IPS-20b (cell line): ENCODE measurements around the gene ZNF534.

ENCODE experiments used
- H3K27ac ChIP-seq: one replicate; pipeline ENCODE4 v1.5.1; 2013; ENCODE audit warnings: low read length
- H3K27me3 ChIP-seq: 2 replicates; pipeline ENCODE4 v1.6.1; 2013; ENCODE audit warnings: mild to moderate bottlenecking, low read length, inconsistent platforms; ENCODE audit not compliant: insufficient read depth
- H3K36me3 ChIP-seq: 2 replicates; pipeline ENCODE4 v1.6.1; 2013; ENCODE audit warnings: low read depth, mild to moderate bottlenecking, inconsistent platforms, low read length, moderate library complexity; ENCODE audit not compliant: insufficient read depth
- H3K4me1 ChIP-seq: 2 replicates; pipeline ENCODE4 v1.6.1; 2013; ENCODE audit warnings: mild to moderate bottlenecking, control low read depth, inconsistent platforms, low read length, moderate library complexity; ENCODE audit not compliant: insufficient read depth
- H3K4me3 ChIP-seq: 2 replicates; pipeline ENCODE4 v1.5.1; 2013; ENCODE audit warnings: mild to moderate bottlenecking, low read length, inconsistent platforms
- H3K9ac ChIP-seq: 2 replicates; pipeline ENCODE4 v1.6.1; 2013; ENCODE audit warnings: low read depth, mild to moderate bottlenecking, inconsistent platforms, low read length, moderate library complexity
- H3K9me3 ChIP-seq: 2 replicates; pipeline ENCODE4 v1.6.1; 2013; ENCODE audit warnings: mild to moderate bottlenecking, low read depth, low read length, inconsistent platforms; ENCODE audit not compliant: insufficient read depth

ZNF534 gene

DNA sequence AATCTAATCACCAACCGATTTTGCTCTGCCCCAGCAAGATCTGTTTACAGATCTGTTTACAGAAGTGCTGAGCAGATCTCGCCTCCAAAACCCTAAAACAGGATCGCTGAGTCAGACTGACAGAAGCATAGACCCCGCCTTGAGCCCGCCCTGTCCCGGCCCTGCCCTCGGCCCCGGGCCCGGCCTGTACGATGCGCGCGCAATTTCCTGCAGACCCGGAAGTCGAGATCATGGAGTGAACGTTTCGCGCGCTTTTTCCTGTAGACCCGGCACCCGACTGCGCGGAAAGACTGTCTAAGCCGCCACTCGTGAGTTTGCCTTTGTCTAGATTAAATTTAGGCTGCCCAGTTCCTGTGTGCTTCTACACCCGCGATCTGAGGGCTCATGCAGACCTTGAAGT lies at the start of gene ZNF534:
TSS of gene ZNF534 (plus strand) at position 212 of the 400 bp plus-strand sequence. CDS start 2,327 bp downstream, outside the sequence.
- no peak within 1 kb of the TSS for H3K4me3 ChIP-seq
- H3K36me3 ChIP-seq, result no peaks in the 10 kb centered on the region
- no peaks in the 10 kb centered on the region for H3K4me1 ChIP-seq
- H3K9ac ChIP-seq, result no peak within 1 kb of the TSS
- H3K27me3 ChIP-seq, result no peaks in the 10 kb centered on the region
- H3K27ac ChIP-seq, result no peak within 1 kb of the TSS
- peaks cover 67% of the 10 kb centered on the region for H3K9me3 ChIP-seq

DNA sequence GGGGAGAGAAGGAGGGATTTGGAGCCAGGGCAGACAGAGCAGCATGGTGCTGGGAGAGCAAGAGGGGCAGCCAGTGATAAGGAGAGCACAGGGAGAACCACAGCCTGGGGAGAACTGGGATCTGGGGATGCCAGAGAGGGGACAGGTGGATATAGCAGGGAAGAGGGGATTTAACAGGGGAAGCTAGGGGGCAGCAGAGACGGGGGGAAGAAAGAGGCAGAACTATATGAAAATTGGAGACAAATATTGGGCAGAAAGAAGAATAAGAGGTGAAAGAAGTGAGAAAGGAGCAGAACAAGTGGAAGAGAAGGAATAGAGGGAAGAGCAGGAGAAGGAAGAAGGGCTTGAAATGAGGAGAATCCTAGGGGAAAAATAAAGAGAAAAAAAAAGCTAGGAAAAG lies 37.8 kb upstream of the ZNF534 start:
- Histone ChIP-seq H3K27ac (no peak overlapping the region), H3K4me3 (no peak overlapping the region), H3K36me3 (no peaks in the 10 kb centered on the region), H3K4me1 (no peaks in the 10 kb centered on the region), H3K27me3 (no peaks in the 10 kb centered on the region), H3K9ac (no peak overlapping the region), H3K9me3 (peaks cover 60% of the 10 kb centered on the region)

DNA sequence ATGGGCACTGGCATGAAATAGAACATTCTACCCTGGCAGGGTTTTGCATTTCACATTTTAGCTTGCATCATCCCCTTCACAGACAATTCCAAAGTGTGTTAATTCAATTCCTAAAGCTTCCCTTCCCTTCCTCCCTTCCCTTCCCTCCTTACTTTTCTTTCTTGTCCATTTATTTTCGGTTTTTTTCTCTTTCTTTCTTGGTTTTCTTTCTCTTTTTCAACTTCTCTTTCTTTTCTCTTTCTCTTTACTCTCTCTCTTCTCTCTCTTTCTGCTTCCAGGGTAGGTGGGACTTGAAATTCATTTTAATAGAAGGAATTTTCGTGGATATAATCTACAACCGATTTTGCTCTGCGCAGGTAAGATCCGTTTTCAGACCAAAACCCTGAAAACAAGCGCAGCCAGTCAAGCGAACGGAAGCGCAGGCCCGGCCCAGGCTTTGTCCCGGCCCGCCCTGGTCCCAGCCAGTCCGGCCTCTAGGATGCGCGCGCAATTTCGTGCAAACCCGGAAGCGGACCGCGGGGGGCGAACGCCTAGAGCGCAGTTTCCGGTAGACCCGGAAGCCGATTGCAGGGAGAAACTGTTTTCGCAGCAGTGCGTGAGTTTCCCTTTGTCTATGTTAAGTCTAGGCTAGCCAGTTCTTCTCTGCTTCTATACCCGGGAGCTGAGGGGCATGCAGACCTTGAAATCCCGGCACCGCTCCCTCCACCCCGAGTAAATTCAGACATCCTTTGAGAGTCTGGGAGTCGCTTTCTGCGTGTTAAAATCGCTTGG lies 31.5 kb upstream of the ZNF534 start, which contains the start of gene ZNF528:
TSS of gene ZNF528 (plus strand) at position 540 of the 771 bp plus-strand sequence. CDS start 4,165 bp downstream, outside the sequence.
- Histone ChIP-seq H3K27ac (no peak within 1 kb of the TSS), H3K27me3 (no peaks in the 10 kb centered on the region), H3K9me3 (peaks cover 58% of the 10 kb centered on the region), H3K4me1 (no peaks in the 10 kb centered on the region), H3K36me3 (no peaks in the 10 kb centered on the region), H3K9ac (no peak within 1 kb of the TSS), H3K4me3 (no peak within 1 kb of the TSS)

DNA sequence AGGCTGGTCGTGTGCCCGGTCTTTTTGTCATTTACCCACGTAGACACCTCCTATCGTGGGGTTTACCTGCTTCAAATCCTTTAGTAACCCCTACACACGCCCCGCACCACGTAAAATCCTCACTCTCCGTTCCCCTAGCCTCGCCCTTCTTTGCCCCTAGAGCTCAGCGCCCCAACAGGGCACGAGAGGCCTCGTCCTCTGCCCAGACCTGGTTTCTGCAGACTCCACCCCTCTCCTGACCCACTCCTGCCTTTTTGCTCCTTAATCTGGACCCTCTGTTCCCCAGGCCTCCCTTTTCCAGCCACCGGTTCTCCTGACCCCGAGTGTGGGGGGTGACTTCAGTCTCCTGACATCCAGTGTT lies 30.9 kb upstream of the ZNF534 start:
- Histone ChIP-seq H3K9me3 (peaks cover 58% of the 10 kb centered on the region), H3K9ac (no peak overlapping the region), H3K27me3 (no peaks in the 10 kb centered on the region), H3K27ac (no peak overlapping the region), H3K4me3 (no peak overlapping the region), H3K4me1 (no peaks in the 10 kb centered on the region), H3K36me3 (no peaks in the 10 kb centered on the region)

DNA sequence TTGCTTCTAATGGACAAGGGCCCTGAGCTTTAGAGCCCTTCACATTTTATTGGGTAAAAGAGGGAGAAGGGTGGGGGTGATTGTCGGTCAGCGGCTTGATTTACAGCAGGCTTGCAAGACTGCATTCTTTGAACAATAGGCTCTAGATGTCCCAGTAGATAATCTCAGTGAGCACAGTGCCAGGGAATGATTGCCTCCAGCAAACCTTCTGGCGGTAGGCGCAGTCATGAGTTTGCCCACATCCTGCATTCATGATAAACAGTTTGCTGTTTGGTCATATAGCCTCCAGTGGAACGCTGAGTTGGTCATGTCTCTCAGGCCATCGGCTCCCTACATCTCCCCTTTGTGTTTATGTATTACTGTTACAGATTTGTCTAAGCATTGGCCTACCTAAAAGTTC lies 18.7 kb upstream of the ZNF534 start:
- no peaks in the 10 kb centered on the region for H3K27me3 ChIP-seq
- no peak overlapping the region for H3K9ac ChIP-seq
- H3K4me1 ChIP-seq, result no peaks in the 10 kb centered on the region
- no peaks in the 10 kb centered on the region for H3K36me3 ChIP-seq
- H3K27ac ChIP-seq, result no peak overlapping the region
- peaks cover 83% of the 10 kb centered on the region for H3K9me3 ChIP-seq
- H3K4me3 ChIP-seq, result no peak overlapping the region

DNA sequence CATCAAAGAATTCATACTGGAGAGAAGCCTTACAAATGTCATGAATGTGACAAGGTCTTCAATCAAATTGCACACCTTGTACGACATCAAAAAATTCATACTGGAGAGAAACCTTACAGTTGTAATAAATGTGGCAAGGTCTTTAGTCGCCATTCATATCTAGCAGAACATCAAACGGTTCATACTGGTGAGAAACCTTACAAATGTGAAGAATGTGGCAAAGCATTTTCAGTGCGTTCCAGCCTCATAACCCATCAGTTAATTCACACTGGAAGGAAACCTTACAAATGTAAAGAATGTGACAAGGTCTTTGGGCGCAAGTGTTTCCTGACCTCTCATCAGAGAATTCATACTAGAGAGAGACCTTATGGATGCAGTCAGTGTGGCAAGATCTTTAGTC lies 13.2 kb upstream of the ZNF534 start:
- Histone ChIP-seq H3K9ac (no peak overlapping the region), H3K27me3 (no peaks in the 10 kb centered on the region), H3K36me3 (no peaks in the 10 kb centered on the region), H3K27ac (no peak overlapping the region), H3K9me3 (peaks cover 90% of the 10 kb centered on the region), H3K4me3 (no peak overlapping the region), H3K4me1 (no peaks in the 10 kb centered on the region)

DNA sequence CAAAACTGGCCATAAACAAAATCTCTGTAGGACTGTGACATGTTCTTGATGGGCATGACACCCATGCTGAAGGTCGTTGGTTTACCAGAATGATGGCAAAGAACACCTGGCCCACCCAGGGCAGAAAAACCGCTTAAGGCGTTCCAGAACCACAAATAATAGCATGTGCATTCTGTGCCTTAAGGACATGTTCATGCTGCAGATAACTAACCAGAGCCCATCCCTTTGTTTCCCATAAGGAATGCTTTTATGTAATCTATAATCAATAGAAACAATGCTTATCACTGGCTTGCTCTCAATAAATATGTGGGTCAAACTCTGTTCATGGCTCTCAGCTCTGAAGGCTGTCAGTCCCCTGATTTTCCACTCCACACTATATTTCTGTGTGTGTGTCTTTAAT lies 13.2 kb downstream of the ZNF534 start:
- H3K27me3 ChIP-seq, result no peaks in the 10 kb centered on the region
- no peak overlapping the region for H3K27ac ChIP-seq
- H3K4me1 ChIP-seq, result no peaks in the 10 kb centered on the region
- no peak overlapping the region for H3K9ac ChIP-seq
- no peak overlapping the region for H3K4me3 ChIP-seq
- no peaks in the 10 kb centered on the region for H3K36me3 ChIP-seq
- H3K9me3 ChIP-seq, result peaks cover 87% of the 10 kb centered on the region

DNA sequence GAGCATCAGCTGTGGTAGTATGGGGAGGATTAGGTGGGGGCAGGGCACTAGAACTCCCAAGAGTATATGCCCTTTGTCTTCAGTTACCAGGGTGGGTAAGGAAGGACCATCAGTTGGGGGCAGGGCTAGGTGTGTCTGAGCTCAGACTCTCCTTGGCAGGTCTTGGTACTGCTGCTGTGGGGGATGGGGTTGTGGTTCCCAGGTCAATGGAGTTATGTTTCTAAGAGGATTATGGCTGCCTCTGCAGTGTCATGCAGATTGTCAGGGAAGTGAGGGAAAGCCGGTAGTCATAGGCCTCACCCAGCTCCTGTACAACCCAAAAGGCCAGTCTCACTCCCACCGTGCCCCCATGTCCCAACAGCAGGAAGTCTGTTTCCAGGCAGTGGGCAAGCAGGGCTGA lies 15.6 kb downstream of the ZNF534 start:
- Histone ChIP-seq H3K36me3 (no peaks in the 10 kb centered on the region), H3K9me3 (peaks cover 90% of the 10 kb centered on the region), H3K9ac (no peak overlapping the region), H3K4me3 (no peak overlapping the region), H3K4me1 (no peaks in the 10 kb centered on the region), H3K27ac (no peak overlapping the region), H3K27me3 (no peaks in the 10 kb centered on the region)

DNA sequence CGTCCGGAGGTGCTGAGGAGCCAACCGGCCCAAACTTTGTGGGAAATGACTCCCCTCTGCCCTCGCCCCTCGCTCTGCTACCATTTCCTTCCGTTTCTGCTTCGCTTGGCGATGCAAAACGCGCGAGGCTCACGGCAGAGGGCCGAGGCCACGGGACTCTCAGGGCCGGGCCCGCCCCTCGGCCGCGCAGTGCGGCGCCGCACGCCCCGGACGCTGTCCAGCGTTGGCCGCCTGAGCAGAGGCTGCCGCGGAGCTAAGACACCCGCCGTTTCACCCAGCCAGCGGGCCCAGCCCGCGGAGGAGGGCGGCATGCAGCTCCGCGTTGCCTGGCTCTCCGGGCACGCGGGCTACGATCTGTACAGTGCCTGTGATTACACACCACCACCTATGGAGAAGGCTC lies 22.3 kb downstream of the ZNF534 start:
- Histone ChIP-seq H3K9me3 (peaks cover 87% of the 10 kb centered on the region), H3K9ac (no peak overlapping the region), H3K4me1 (no peaks in the 10 kb centered on the region), H3K4me3 (no peak overlapping the region), H3K27ac (no peak overlapping the region), H3K27me3 (no peaks in the 10 kb centered on the region), H3K36me3 (no peaks in the 10 kb centered on the region)

DNA sequence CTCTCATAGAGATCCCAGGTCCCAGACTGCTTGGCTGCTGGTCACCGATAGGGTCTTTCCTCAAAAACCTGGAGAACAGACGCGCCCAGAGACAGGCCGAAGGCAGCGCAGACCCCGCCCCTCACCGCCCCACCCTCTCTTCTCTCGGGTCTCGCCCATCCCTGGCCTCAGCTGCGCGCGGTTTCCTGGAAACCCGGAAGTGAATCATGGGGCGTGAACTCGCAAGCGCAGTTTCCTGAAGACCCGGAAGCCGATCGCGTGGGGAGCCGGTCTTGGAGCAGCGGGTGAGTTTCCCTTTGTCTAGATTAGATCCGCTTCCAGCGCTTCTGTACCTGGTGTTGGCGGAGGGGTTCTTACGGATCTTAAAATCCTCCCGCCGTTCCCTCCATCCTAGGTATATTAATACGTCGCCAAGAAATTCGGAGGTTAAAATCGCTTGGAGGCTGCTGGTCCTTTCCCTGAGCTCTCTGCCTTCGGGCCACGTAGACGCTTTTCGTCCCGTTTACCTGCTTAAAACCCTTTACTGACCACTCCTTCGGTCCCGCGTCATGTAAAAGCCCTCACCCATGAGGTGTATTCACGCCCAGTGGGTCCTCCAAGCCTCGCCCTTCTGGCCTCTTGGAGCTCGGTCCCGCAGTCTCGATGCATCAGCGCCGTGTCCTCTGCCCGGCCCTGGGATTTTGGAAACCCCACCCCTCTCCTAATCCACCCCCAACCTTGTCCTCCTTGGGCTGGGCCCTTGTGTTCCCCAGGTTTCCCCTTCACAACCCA lies 24.6 kb downstream of the ZNF534 start, which contains the start of gene ZNF578:
TSS of gene ZNF578 (plus strand) at position 230 of the 771 bp plus-strand sequence. CDS start 48,293 bp downstream, outside the sequence.
- no peak within 1 kb of the TSS for H3K9ac ChIP-seq
- peaks cover 86% of the 10 kb centered on the region for H3K9me3 ChIP-seq
- H3K27me3 ChIP-seq, result no peaks in the 10 kb centered on the region
- no peak within 1 kb of the TSS for H3K27ac ChIP-seq
- H3K4me1 ChIP-seq, result no peaks in the 10 kb centered on the region
- no peaks in the 10 kb centered on the region for H3K36me3 ChIP-seq
- H3K4me3 ChIP-seq, result no peak within 1 kb of the TSS

DNA sequence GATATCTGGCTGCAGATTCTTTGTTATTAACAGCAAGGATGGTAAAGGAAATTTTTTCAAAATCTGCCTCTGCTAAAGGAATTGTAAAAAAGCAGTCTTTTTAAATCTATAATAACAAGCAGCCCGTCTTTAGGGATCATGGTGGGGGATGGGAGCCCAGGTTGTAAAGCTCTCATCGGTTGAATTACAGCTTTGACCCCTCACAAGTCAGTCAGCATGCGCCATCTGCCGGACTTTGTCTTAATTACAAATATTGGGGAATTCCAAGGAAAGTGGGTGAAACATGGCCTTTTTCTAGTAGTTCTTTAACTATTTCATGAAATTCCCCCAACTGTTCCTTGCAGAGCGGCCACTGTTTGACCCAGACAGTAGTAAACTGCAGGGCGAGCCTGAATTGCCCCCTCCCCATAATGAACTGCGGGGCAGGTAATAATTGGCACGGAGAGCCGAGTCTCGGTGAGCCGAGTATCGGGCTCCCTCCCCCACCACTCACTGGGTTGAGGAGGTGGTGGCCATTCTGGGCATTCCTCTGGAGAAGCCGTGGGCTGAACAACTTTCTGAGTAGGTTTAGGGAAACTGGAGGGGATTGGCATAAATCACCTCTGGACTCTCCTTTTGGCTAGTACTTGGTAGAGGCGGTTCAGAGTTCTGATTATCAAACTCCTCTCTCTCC lies 36.0 kb downstream of the ZNF534 start:
- H3K9me3 ChIP-seq, result peaks cover 83% of the 10 kb centered on the region
- H3K4me1 ChIP-seq, result no peaks in the 10 kb centered on the region
- H3K9ac ChIP-seq, result no peak overlapping the region

More for the DNA sequence above, 36.0 kb downstream of the ZNF534 start:
- no peaks in the 10 kb centered on the region for H3K36me3 ChIP-seq
- H3K4me3 ChIP-seq, result no peak overlapping the region
- H3K27me3 ChIP-seq, result no peaks in the 10 kb centered on the region
- no peak overlapping the region for H3K27ac ChIP-seq
